ENCODE data around the gene IMPA2.
"Not testable (repeated sequence)": the region's sequence is repeated elsewhere in the genome, so short reads cannot be mapped to it uniquely, and the experiment has no call there.

Gene IMPA2

GRCh38 chr18:11969904-11970835 lies 11.1 kb upstream of the IMPA2 start:
- Histone ChIP-seq H3K27me3 (ENCODE audit: insufficient read depth, low read length, poor library complexity) (no peaks in the 10 kb centered on the region), H3K4me3 (ENCODE audit: low read length) (no peak overlapping the region), H2BK5ac (ENCODE audit: low read length) (no peak overlapping the region), H3K4me1 (ENCODE audit: control insufficient read depth, low read depth, low read length) (no peaks in the 10 kb centered on the region), H2BK120ac (ENCODE audit: low read depth, low read length) (peak overlapping the region; percentile 39), H4K8ac (ENCODE audit: low read depth, low read length) (no peak overlapping the region), H2AK5ac (ENCODE audit: low read length) (no peak overlapping the region), H3K4ac (ENCODE audit: low read depth, low read length) (no peak overlapping the region), H4K5ac (ENCODE audit: low read length) (no peak overlapping the region), H3K18ac (ENCODE audit: low read length) (no peak overlapping the region), H2BK15ac (replicated peaks; ENCODE audit: low read depth) (no peak overlapping the region), H3K9ac (ENCODE audit: low read length) (no peak overlapping the region), H3K79me2 (ENCODE audit: control insufficient read depth, insufficient read depth, low read length) (no peaks in the 10 kb centered on the region), H3K27ac (ENCODE audit: low read depth, low read length) (no peak overlapping the region), H3K23ac (ENCODE audit: low read length) (no peak overlapping the region), H3K56ac (ENCODE audit: low read length) (no peak overlapping the region), H3K36me3 (ENCODE audit: control insufficient read depth, insufficient read depth, low read length) (no peaks in the 10 kb centered on the region), H3K4me2 (ENCODE audit: low read length) (no peak overlapping the region), H3K79me1 (ENCODE audit: low read length) (no peaks in the 10 kb centered on the region)
- WGBS (ENCODE audit: extremely low coverage, insufficient coverage, low lambda C conversion rate): no CpG with 5 or more reads among the region's 9 CpGs
- no peak for DNase-seq

GRCh38 chr18:11970836-11971226 lies 10.5 kb upstream of the IMPA2 start:
- H3K4me2 ChIP-seq (ENCODE audit: low read length); H3K79me2 ChIP-seq (ENCODE audit: control insufficient read depth, insufficient read depth, low read length); H3K36me3 ChIP-seq (ENCODE audit: control insufficient read depth, insufficient read depth, low read length); H4K5ac ChIP-seq (ENCODE audit: low read length); H3K23ac ChIP-seq (ENCODE audit: low read length); H3K4ac ChIP-seq (ENCODE audit: low read depth, low read length); H2BK5ac ChIP-seq (ENCODE audit: low read length); H3K56ac ChIP-seq (ENCODE audit: low read length); H2BK120ac ChIP-seq (ENCODE audit: low read depth, low read length); H3K18ac ChIP-seq (ENCODE audit: low read length); H3K79me1 ChIP-seq (ENCODE audit: low read length); DNase-seq; H3K4me3 ChIP-seq (ENCODE audit: low read length); H4K8ac ChIP-seq (ENCODE audit: low read depth, low read length); H3K4me1 ChIP-seq (ENCODE audit: control insufficient read depth, low read depth, low read length); H2BK15ac ChIP-seq (replicated peaks; ENCODE audit: low read depth); H3K9ac ChIP-seq (ENCODE audit: low read length); H3K27me3 ChIP-seq (ENCODE audit: insufficient read depth, low read length, poor library complexity); H3K27ac ChIP-seq (ENCODE audit: low read depth, low read length); H2AK5ac ChIP-seq (ENCODE audit: low read length): not testable (repeated sequence)
- WGBS (ENCODE audit: extremely low coverage, insufficient coverage, low lambda C conversion rate): no CpG with 5 or more reads among the region's 8 CpGs

- H2AK5ac ChIP-seq (ENCODE audit: low read length): no peak overlapping the region
- no peaks in the 10 kb centered on the region for H3K27me3 ChIP-seq (ENCODE audit: insufficient read depth, low read length, poor library complexity)
- H3K9ac ChIP-seq (ENCODE audit: low read length): no peak overlapping the region
- H3K4me1 ChIP-seq (ENCODE audit: control insufficient read depth, low read depth, low read length): no peaks in the 10 kb centered on the region
- no peaks in the 10 kb centered on the region for H3K79me2 ChIP-seq (ENCODE audit: control insufficient read depth, insufficient read depth, low read length)
- H3K56ac ChIP-seq (ENCODE audit: low read length): no peak overlapping the region
- no peak overlapping the region for H3K27ac ChIP-seq (ENCODE audit: low read depth, low read length)
- no peak for DNase-seq
- no peak overlapping the region for H2BK5ac ChIP-seq (ENCODE audit: low read length)
- no peak overlapping the region for H3K4ac ChIP-seq (ENCODE audit: low read depth, low read length)
- H3K18ac ChIP-seq (ENCODE audit: low read length): no peak overlapping the region
- H3K4me2 ChIP-seq (ENCODE audit: low read length): no peak overlapping the region
- H4K8ac ChIP-seq (ENCODE audit: low read depth, low read length): no peak overlapping the region
- WGBS (ENCODE audit: extremely low coverage, insufficient coverage, low lambda C conversion rate): no CpG with 5 or more reads among the region's 35 CpGs
- H3K36me3 ChIP-seq (ENCODE audit: control insufficient read depth, insufficient read depth, low read length): no peaks in the 10 kb centered on the region
- no peak overlapping the region for H3K23ac ChIP-seq (ENCODE audit: low read length)
- no peak overlapping the region for H2BK15ac ChIP-seq (replicated peaks; ENCODE audit: low read depth)
- H3K4me3 ChIP-seq (ENCODE audit: low read length): no peak overlapping the region
- H4K5ac ChIP-seq (ENCODE audit: low read length): no peak overlapping the region
- no peaks in the 10 kb centered on the region for H3K79me1 ChIP-seq (ENCODE audit: low read length)
- no peak overlapping the region for H2BK120ac ChIP-seq (ENCODE audit: low read depth, low read length)
These were observed 8.7 kb upstream of the IMPA2 start for GRCh38 chr18:11972371-11973174.

DNA sequence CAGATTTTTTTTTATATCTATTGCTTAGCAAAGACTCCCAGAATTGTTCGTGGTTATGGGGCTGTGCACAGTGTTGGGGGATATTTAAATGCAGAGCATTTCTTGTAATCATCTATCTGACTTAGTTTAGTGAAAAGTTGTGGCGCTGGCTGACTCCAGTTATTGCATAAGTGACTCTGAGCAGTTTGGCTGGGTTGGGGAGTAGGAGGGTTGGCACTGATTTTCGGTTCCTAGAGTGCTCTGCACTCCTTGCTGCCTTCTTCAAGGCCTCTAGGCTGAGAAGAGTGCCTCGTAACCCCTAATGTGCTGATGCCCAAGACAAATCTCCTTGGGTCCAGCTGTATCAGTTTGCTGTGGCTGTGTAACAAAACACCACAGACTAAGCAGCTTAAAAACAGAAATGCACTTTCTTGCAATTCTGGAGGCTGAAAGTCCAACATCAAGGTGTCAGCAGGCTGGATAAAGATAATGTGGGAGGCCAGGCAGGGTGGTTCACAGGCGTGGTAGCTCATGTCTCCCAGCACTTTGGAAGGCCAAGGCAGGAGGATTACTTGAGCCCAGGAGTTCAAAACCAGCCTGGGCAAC lies 6.5 kb upstream of the IMPA2 start:
- Histone ChIP-seq H3K4ac (ENCODE audit: low read depth, low read length) (no peak overlapping the region), H4K5ac (ENCODE audit: low read length) (no peak overlapping the region), H3K9ac (ENCODE audit: low read length) (no peak overlapping the region), H3K79me1 (ENCODE audit: low read length) (no peaks in the 10 kb centered on the region), H2BK5ac (ENCODE audit: low read length) (no peak overlapping the region), H3K4me1 (ENCODE audit: control insufficient read depth, low read depth, low read length) (no peaks in the 10 kb centered on the region), H2BK120ac (ENCODE audit: low read depth, low read length) (no peak overlapping the region), H4K8ac (ENCODE audit: low read depth, low read length) (no peak overlapping the region), H3K23ac (ENCODE audit: low read length) (no peak overlapping the region), H3K27ac (ENCODE audit: low read depth, low read length) (no peak overlapping the region), H3K18ac (ENCODE audit: low read length) (no peak overlapping the region), H3K4me3 (ENCODE audit: low read length) (no peak overlapping the region), H3K4me2 (ENCODE audit: low read length) (no peak overlapping the region), H3K56ac (ENCODE audit: low read length) (no peak overlapping the region), H3K27me3 (ENCODE audit: insufficient read depth, low read length, poor library complexity) (no peaks in the 10 kb centered on the region), H3K36me3 (ENCODE audit: control insufficient read depth, insufficient read depth, low read length) (no peaks in the 10 kb centered on the region), H3K79me2 (ENCODE audit: control insufficient read depth, insufficient read depth, low read length) (no peaks in the 10 kb centered on the region), H2BK15ac (replicated peaks; ENCODE audit: low read depth) (no peak overlapping the region), H2AK5ac (ENCODE audit: low read length) (no peak overlapping the region)
- no peak for DNase-seq
- no CpG with 5 or more reads among the region's 5 CpGs for WGBS (ENCODE audit: extremely low coverage, insufficient coverage, low lambda C conversion rate)

GRCh38 chr18:11975723-11976122 lies 5.6 kb upstream of the IMPA2 start:
- Histone ChIP-seq H3K79me2 (ENCODE audit: control insufficient read depth, insufficient read depth, low read length) (no peaks in the 10 kb centered on the region), H3K23ac (ENCODE audit: low read length) (no peak overlapping the region), H3K79me1 (ENCODE audit: low read length) (no peaks in the 10 kb centered on the region), H3K4ac (ENCODE audit: low read depth, low read length) (no peak overlapping the region), H2AK5ac (ENCODE audit: low read length) (no peak overlapping the region), H4K8ac (ENCODE audit: low read depth, low read length) (no peak overlapping the region), H3K4me2 (ENCODE audit: low read length) (no peak overlapping the region), H2BK15ac (replicated peaks; ENCODE audit: low read depth) (no peak overlapping the region), H3K27me3 (ENCODE audit: insufficient read depth, low read length, poor library complexity) (no peaks in the 10 kb centered on the region), H3K56ac (ENCODE audit: low read length) (no peak overlapping the region), H3K36me3 (ENCODE audit: control insufficient read depth, insufficient read depth, low read length) (no peaks in the 10 kb centered on the region), H3K4me3 (ENCODE audit: low read length) (no peak overlapping the region), H3K18ac (ENCODE audit: low read length) (no peak overlapping the region), H2BK5ac (ENCODE audit: low read length) (no peak overlapping the region), H3K4me1 (ENCODE audit: control insufficient read depth, low read depth, low read length) (no peaks in the 10 kb centered on the region), H3K9ac (ENCODE audit: low read length) (no peak overlapping the region), H2BK120ac (ENCODE audit: low read depth, low read length) (no peak overlapping the region), H3K27ac (ENCODE audit: low read depth, low read length) (no peak overlapping the region), H4K5ac (ENCODE audit: low read length) (no peak overlapping the region)
- WGBS (ENCODE audit: extremely low coverage, insufficient coverage, low lambda C conversion rate): no CpG with 5 or more reads among the region's 2 CpGs
- no peak for DNase-seq
